SK-N-SH (cell line): ENCODE results near the gene GLT6D1.

Experiments used
- CTCF ChIP-seq: fragments of 200-600 bp; sonication (generic); IDR thresholded peaks from 2 replicates; pipeline ENCODE4 v1.6.1; 2017; ENCODE audit warnings: antibody characterized with exemption, mild to moderate bottlenecking, moderate library complexity
- EZH2phosphoT487 ChIP-seq: fragments of 200-600 bp; sonication (generic); IDR thresholded peaks from 2 replicates; pipeline ENCODE4 v1.6.1; 2017; ENCODE audit warnings: low read depth, mixed run types, mild to moderate bottlenecking, antibody characterized with exemption, moderate library complexity, borderline replicate concordance
- IRF3 ChIP-seq: fragments of 150-350 bp; IDR thresholded peaks from 2 replicates; pipeline ENCODE4 v1.6.1; 2016; ENCODE audit warnings: mild to moderate bottlenecking, low read depth, low read length
- JUND ChIP-seq: IDR thresholded peaks from 2 replicates; pipeline ENCODE4 v1.4.0; 2012
- MAX ChIP-seq: IDR thresholded peaks from 2 replicates; pipeline ENCODE4 v1.4.0; 2012; ENCODE audit warnings: low read depth
- NFIC ChIP-seq: IDR thresholded peaks from 2 replicates; pipeline ENCODE4 v1.4.0; 2012; ENCODE audit warnings: borderline replicate concordance
- PBX3 ChIP-seq: IDR thresholded peaks from 2 replicates; pipeline ENCODE4; 2012
- POLR2AphosphoS5 ChIP-seq: IDR thresholded peaks from 2 replicates; pipeline ENCODE4 v1.6.1; 2012; ENCODE audit warnings: low read depth, low read length
- RAD21 ChIP-seq: IDR thresholded peaks from 2 replicates; pipeline ENCODE4 v1.6.1; 2012; ENCODE audit warnings: mild to moderate bottlenecking, low read length
- REST ChIP-seq: IDR thresholded peaks from 2 replicates; pipeline ENCODE4 v1.6.1; 2012; ENCODE audit warnings: mild to moderate bottlenecking, low read depth, low read length, moderate library complexity
- RFX5 ChIP-seq: IDR thresholded peaks from 2 replicates; pipeline ENCODE4 v1.6.1; 2012; ENCODE audit warnings: mild to moderate bottlenecking, improper control_type of control experiment, low read length
- TAF1 ChIP-seq: IDR thresholded peaks from 2 replicates; pipeline ENCODE4 v1.6.1; 2012; ENCODE audit warnings: low read depth, mild to moderate bottlenecking, low read length, moderate library complexity, borderline replicate concordance
- YY1 ChIP-seq: IDR thresholded peaks from 2 replicates; pipeline ENCODE4 v1.4.0; 2012; ENCODE audit warnings: low read depth, mild to moderate bottlenecking
- ZBTB33 ChIP-seq: IDR thresholded peaks from 2 replicates; pipeline ENCODE4 v1.4.0; 2012; ENCODE audit warnings: low read depth, borderline replicate concordance

- no peak for TF ChIP-seq MAX
- no peak for TF ChIP-seq NFIC
- peak; percentile 66 for TF ChIP-seq CTCF
- no peak for TF ChIP-seq PBX3
- no peak for TF ChIP-seq EZH2phosphoT487
- no peak for TF ChIP-seq JUND
- no peak for TF ChIP-seq POLR2AphosphoS5
- TF ChIP-seq ZBTB33 = no peak
- TF ChIP-seq REST = no peak
- no peak for TF ChIP-seq RFX5
- no peak for TF ChIP-seq IRF3
- no peak for TF ChIP-seq TAF1
- TF ChIP-seq RAD21 = peak; percentile 35
- no peak for TF ChIP-seq YY1
Measured at GRCh38 chr9:135602789-135603481, 36.4 kb downstream of the GLT6D1 start.
